ENCODE data around the gene SCUBE2. TPM values are rescaled to one million over a fixed set of nuclear protein-coding genes. Genes with fewer than 3 reads are reported as not detected.
"Not testable (repeated sequence)": the region's sequence is repeated elsewhere in the genome, so short reads cannot be mapped to it uniquely, and the experiment has no call there.

Gene SCUBE2
- total and polyA plus RNA-seq, 3 experiments from 2014 or later = 0.47 TPM; not detected in 2

DNA sequence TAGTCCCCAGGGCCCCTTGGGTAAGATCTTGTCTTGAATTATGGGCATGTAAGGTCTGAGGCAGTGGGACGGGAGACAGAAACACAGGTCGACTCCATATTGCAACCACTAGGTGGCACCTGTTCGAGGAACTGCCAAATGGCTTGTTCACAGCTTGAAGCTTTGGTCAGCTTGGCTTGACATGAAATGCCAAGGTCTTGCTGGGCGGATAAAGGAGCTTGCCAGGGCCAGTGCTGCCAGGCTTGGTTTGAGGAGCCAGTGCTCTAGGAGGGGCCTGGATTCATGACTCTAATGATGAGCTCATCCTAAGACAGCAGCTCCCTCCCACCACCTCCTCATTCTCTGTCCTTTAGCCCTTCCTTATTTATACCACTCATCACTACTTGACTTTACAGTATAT lies 75.7 kb downstream of the SCUBE2 start:
- peaks cover 5 to 10% of the 10 kb centered on the region in 2 donors for H3K27me3 Mint-ChIP-seq
- CTCF ChIA-PET = interaction anchor here (0.8 to 5.8 kb wide), 15 partner anchors 9 to 519 kb away, joined by 3 to 51 read pairs (median 4); no protein-coding TSS in a partner anchor
- no peak overlapping the region for H3K4me3 ChIP-seq (ENCODE audit: low read length)
- no peak overlapping the region for H3K27ac Mint-ChIP-seq
- no peak overlapping the region for H3K4me3 Mint-ChIP-seq
- H3K36me3 Mint-ChIP-seq = no peaks in the 10 kb centered on the region
- peaks cover 0 to 2% (median 0%) of the 10 kb centered on the region in 5 donors for H3K9me3 Mint-ChIP-seq
- H3K4me1 Mint-ChIP-seq = peaks cover 8 to 25% (median 11%) of the 10 kb centered on the region in 3 donors
- H3K27ac ChIP-seq (ENCODE audit: low read depth, low read length) = no peak overlapping the region
- DNase-seq = peak; percentile 8 to 68 (median 41)
- H3K9me3 ChIP-seq (ENCODE audit: low read length) = no peaks in the 10 kb centered on the region
- POLR2A ChIA-PET = no interaction called here
- peaks cover 6% of the 10 kb centered on the region for H3K4me1 ChIP-seq (ENCODE audit: insufficient read depth, low read length)
- H3K36me3 ChIP-seq (ENCODE audit: insufficient read depth, low read length) = no peaks in the 10 kb centered on the region
- H3K27me3 ChIP-seq (ENCODE audit: insufficient read depth, low read length, poor library complexity, severe bottlenecking) = no peaks in the 10 kb centered on the region

DNA sequence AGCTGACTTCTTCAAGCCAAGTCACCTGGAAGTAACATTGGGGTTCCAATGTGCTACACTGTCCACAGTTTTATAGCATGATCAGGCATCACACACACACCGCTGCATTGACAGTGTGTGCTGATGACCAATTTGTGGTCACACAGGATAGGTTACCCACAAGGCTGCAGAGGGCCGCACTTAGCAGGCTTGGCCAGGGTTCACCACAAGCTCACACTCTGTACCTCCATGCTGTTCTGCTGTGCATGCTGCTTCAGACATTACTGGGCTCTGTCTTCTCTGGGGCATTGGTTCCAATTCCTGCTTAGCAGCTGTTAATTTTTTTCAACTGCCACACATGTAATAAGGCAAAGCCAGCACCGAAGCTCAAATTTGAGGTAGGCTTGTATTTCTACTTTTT lies 76.6 kb downstream of the SCUBE2 start:
- H3K36me3 Mint-ChIP-seq = no peaks in the 10 kb centered on the region
- no peaks in the 10 kb centered on the region for H3K27me3 ChIP-seq (ENCODE audit: insufficient read depth, low read length, poor library complexity, severe bottlenecking)
- POLR2A ChIA-PET = no interaction called here

DNA sequence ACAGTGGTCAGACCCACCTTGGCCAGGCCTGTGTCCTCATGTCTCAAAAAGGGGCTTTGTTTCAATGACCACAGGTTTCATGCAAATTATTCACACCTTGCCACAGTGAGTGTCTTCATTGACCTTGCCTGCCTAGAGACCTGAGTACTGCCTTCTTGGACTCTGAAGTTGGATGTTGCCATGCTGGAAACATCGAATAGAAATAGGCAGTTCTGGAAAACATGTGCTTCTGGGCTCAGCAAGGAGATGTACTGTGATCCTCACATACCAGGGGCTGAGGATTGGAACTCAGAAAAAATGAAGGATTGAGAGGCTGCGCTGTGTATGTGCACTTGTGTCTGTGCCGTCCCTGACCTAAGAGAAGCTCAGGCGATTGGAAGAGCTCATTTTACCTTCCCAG lies 78.0 kb downstream of the SCUBE2 start:
- no peaks in the 10 kb centered on the region for H3K36me3 ChIP-seq (ENCODE audit: insufficient read depth, low read length)
- peaks cover 6% of the 10 kb centered on the region for H3K4me1 ChIP-seq (ENCODE audit: insufficient read depth, low read length)
- H3K4me3 ChIP-seq (ENCODE audit: low read length) = no peak overlapping the region
- ChIA-PET POLR2A (no interaction called here), CTCF (interaction anchor here (1.0 to 5.8 kb wide), 3 partner anchors 54 to 493 kb away, joined by 6 to 51 read pairs (median 7); no protein-coding TSS in a partner anchor)
- Mint-ChIP-seq H3K4me1 (peaks cover 8 to 25% (median 11%) of the 10 kb centered on the region in 3 donors), H3K36me3 (no peaks in the 10 kb centered on the region), H3K4me3 (no peak overlapping the region), H3K9me3 (peaks cover 0 to 4% (median 0%) of the 10 kb centered on the region in 5 donors), H3K27me3 (peaks cover 5 to 10% of the 10 kb centered on the region in 2 donors), H3K27ac (no peak overlapping the region)
- no peak overlapping the region for H3K27ac ChIP-seq (ENCODE audit: low read depth, low read length)
- H3K9me3 ChIP-seq (ENCODE audit: low read length) = no peaks in the 10 kb centered on the region
- H3K27me3 ChIP-seq (ENCODE audit: insufficient read depth, low read length, poor library complexity, severe bottlenecking) = no peaks in the 10 kb centered on the region
- DNase-seq = no peak

More for the DNA sequence above, 76.6 kb downstream of the SCUBE2 start:
- H3K4me1 ChIP-seq (ENCODE audit: insufficient read depth, low read length) = peaks cover 6% of the 10 kb centered on the region
- Mint-ChIP-seq H3K4me3 (no peak overlapping the region), H3K9me3 (peaks cover 0 to 4% (median 0%) of the 10 kb centered on the region in 5 donors), H3K27ac (no peak overlapping the region), H3K4me1 (peaks cover 8 to 25% (median 11%) of the 10 kb centered on the region in 3 donors), H3K27me3 (peaks cover 5 to 10% of the 10 kb centered on the region in 2 donors)
- H3K9me3 ChIP-seq (ENCODE audit: low read length) = no peaks in the 10 kb centered on the region
- CTCF ChIA-PET = interaction anchor here (0.8 to 5.8 kb wide), 10 partner anchors 9 to 520 kb away, joined by 3 to 51 read pairs (median 8); partner anchors contain the start of gene NRIP3
- H3K36me3 ChIP-seq (ENCODE audit: insufficient read depth, low read length) = no peaks in the 10 kb centered on the region
- H3K4me3 ChIP-seq (ENCODE audit: low read length) = no peak overlapping the region
- H3K27ac ChIP-seq (ENCODE audit: low read depth, low read length) = no peak overlapping the region
- DNase-seq = no peak

- DNase-seq; H3K9me3 ChIP-seq (ENCODE audit: low read length); H3K27ac ChIP-seq (ENCODE audit: low read depth, low read length); H3K4me3 Mint-ChIP-seq; H3K27me3 ChIP-seq (ENCODE audit: insufficient read depth, low read length, poor library complexity, severe bottlenecking); H3K27me3 Mint-ChIP-seq; H3K4me1 Mint-ChIP-seq; H3K9me3 Mint-ChIP-seq; H3K4me3 ChIP-seq (ENCODE audit: low read length); H3K36me3 ChIP-seq (ENCODE audit: insufficient read depth, low read length); H3K27ac Mint-ChIP-seq; H3K4me1 ChIP-seq (ENCODE audit: insufficient read depth, low read length); H3K36me3 Mint-ChIP-seq; POLR2A ChIA-PET; CTCF ChIA-PET: not testable (repeated sequence)
These were observed 81.9 kb downstream of the SCUBE2 start for GRCh38 chr11:9009538-9009937.

GRCh38 chr11:9008661-9009060 lies 82.7 kb downstream of the SCUBE2 start:
- ChIA-PET CTCF (no interaction called here), POLR2A (no interaction called here)
- Mint-ChIP-seq H3K27ac (peak overlapping the region in 1 of 8 donors; percentile 19), H3K4me1 (peaks cover 5 to 10% (median 7%) of the 10 kb centered on the region in 3 donors), H3K36me3 (peaks cover 0 to 2% (median 0%) of the 10 kb centered on the region in 3 donors), H3K4me3 (no peak overlapping the region), H3K27me3 (peaks cover 0 to 10% of the 10 kb centered on the region in 2 donors), H3K9me3 (peaks cover 0 to 4% (median 0%) of the 10 kb centered on the region in 5 donors)
- Histone ChIP-seq H3K27ac (ENCODE audit: low read depth, low read length) (no peak overlapping the region), H3K4me3 (ENCODE audit: low read length) (no peak overlapping the region), H3K9me3 (ENCODE audit: low read length) (no peaks in the 10 kb centered on the region), H3K36me3 (ENCODE audit: insufficient read depth, low read length) (no peaks in the 10 kb centered on the region), H3K27me3 (ENCODE audit: insufficient read depth, low read length, poor library complexity, severe bottlenecking) (no peaks in the 10 kb centered on the region), H3K4me1 (ENCODE audit: insufficient read depth, low read length) (no peaks in the 10 kb centered on the region)
- DNase-seq = no peak

GRCh38 chr11:9008011-9008550 lies 83.3 kb downstream of the SCUBE2 start:
- no peak overlapping the region for H3K4me3 ChIP-seq (ENCODE audit: low read length)
- H3K4me1 Mint-ChIP-seq = peaks cover 8 to 14% (median 11%) of the 10 kb centered on the region in 3 donors
- POLR2A ChIA-PET = no interaction called here

DNA sequence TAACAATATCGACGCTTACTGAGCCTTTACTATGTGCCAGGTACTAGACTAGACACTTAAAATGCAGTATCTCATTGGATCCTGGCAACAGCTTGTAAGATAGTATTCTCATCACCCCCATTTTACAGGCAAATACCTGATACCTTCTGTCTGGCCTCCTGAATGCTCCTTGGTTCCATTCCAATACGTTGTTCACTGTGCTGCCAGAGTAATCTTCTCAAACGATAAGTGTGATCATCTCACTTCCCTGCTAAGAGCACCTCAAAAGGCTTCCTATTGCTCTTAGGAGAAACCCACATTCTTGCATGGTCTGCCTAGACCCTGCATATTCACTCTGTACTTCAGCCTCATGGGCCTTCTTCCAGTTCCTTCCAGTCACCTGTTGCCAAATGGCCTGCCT lies 86.3 kb downstream of the SCUBE2 start:
- Histone ChIP-seq H3K4me1 (ENCODE audit: insufficient read depth, low read length) (peaks cover 12% of the 10 kb centered on the region), H3K36me3 (ENCODE audit: insufficient read depth, low read length) (no peaks in the 10 kb centered on the region), H3K9me3 (ENCODE audit: low read length) (no peaks in the 10 kb centered on the region), H3K27me3 (ENCODE audit: insufficient read depth, low read length, poor library complexity, severe bottlenecking) (peaks cover 17% of the 10 kb centered on the region), H3K27ac (ENCODE audit: low read depth, low read length) (no peak overlapping the region), H3K4me3 (ENCODE audit: low read length) (no peak overlapping the region)
- Mint-ChIP-seq H3K27ac (peak overlapping the region in 7 of 8 donors; percentile 0 to 70 (median 22)), H3K4me3 (peak overlapping the region; percentile 63 to 81 (median 67)), H3K36me3 (peaks cover 0 to 2% (median 0%) of the 10 kb centered on the region in 3 donors), H3K27me3 (peaks cover 11 to 16% of the 10 kb centered on the region in 2 donors), H3K9me3 (peaks cover 0 to 2% (median 0%) of the 10 kb centered on the region in 5 donors), H3K4me1 (peaks cover 14 to 20% (median 18%) of the 10 kb centered on the region in 3 donors)
- CTCF ChIA-PET = interaction anchor here (3.0 kb wide), 1 partner anchor 11 kb away, joined by 21 read pairs; no protein-coding TSS in a partner anchor
- POLR2A ChIA-PET = interaction anchor here (0.5 kb wide), 1 partner anchor 242 kb away, joined by 4 read pairs; no protein-coding TSS in a partner anchor
- no peak for DNase-seq

More at GRCh38 chr11:9008011-9008550, 83.3 kb downstream of the SCUBE2 start:
- Histone ChIP-seq H3K9me3 (ENCODE audit: low read length) (no peaks in the 10 kb centered on the region), H3K27ac (ENCODE audit: low read depth, low read length) (no peak overlapping the region), H3K36me3 (ENCODE audit: insufficient read depth, low read length) (no peaks in the 10 kb centered on the region), H3K4me1 (ENCODE audit: insufficient read depth, low read length) (peaks cover 6% of the 10 kb centered on the region), H3K27me3 (ENCODE audit: insufficient read depth, low read length, poor library complexity, severe bottlenecking) (no peaks in the 10 kb centered on the region)
- CTCF ChIA-PET = no interaction called here
- Mint-ChIP-seq H3K36me3 (peaks cover 0 to 2% (median 0%) of the 10 kb centered on the region in 3 donors), H3K4me3 (no peak overlapping the region), H3K9me3 (peaks cover 0 to 4% (median 0%) of the 10 kb centered on the region in 5 donors), H3K27ac (peak overlapping the region in 2 of 8 donors; percentile 7 to 13), H3K27me3 (peaks cover 2 to 10% of the 10 kb centered on the region in 2 donors)
- no peak for DNase-seq

Measured in CD8-positive, alpha-beta memory T cell (primary cell).